HG02623 (cell line): ENCODE measurements around the gene CSNK2A1.
"Not testable (repeated sequence)": the region's sequence is repeated elsewhere in the genome, so short reads cannot be mapped to it uniquely, and the experiment has no call there.

ENCODE experiments used
- ATAC-seq: cut with Tn5 transposase; IDR thresholded peaks from one replicate; pipeline ENCODE4 v1.9.1; 2021; ENCODE audit warnings: moderate library complexity; ENCODE audit not compliant: unreplicated experiment

Gene CSNK2A1

DNA sequence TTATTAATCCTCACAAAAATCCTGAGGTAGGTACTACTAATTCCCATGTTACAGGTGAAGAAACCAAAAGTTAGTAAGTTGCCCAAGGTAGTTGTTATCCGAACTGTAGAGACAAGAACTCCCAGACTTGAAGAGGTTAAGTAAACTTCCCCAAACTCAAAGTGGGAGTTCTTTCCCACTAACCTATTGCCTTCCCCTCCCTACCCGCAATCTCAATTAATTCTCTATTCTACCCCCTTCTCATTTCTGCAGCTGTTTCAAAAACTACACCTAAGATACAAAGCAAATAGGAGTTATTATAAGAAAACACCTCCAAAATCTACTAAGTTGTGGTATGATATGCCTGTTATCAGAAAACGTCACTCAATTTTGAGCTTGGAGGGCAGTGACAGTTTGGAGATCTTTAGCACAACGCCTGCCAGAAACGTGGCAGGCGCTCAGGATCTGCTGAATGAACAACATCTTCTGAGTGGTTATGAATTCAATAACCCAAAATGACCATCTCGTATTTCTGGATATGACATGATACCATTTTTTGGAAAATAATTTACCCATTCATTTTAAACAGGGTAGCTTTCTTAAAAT lies 7.1 kb downstream of the CSNK2A1 start:
- ATAC-seq, result no peak

DNA sequence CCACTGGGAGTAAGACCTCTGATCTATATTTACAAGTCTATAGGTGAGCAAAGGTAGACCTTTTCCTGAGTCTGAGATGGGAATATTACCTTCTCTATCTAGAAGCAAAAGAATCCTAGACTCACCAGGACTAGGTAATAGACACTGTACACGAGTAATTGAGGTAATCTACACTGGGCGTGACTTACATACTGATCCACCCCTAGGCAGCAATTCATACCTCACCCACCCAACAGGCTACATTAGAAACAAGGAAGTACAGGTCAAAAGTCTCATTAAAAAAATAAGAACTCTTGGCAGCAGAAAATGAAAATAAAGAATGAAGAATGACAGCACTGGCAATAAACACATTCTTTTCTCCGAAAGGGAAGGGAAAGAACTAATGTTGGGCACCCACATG lies 7.6 kb downstream of the CSNK2A1 start:
- no peak for ATAC-seq

DNA sequence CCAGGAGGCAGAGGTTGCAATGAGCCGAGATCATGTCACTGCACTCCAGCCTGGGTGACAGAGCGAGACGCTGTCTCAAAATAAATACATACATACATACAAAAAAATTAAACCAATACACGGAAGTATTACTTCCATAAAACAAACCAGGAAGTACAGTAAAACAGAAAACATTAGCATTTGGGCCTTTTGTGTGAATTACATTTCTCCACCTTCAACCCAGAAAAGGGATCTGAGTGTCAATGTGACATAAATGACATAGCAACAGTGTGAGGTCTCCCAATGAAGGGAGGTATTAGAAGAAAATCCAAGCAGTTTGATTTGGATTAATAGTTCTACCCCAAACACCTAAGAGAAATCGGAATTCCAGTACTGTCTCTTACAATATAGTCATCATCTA lies 10.1 kb downstream of the CSNK2A1 start:
- ATAC-seq, result no peak

DNA sequence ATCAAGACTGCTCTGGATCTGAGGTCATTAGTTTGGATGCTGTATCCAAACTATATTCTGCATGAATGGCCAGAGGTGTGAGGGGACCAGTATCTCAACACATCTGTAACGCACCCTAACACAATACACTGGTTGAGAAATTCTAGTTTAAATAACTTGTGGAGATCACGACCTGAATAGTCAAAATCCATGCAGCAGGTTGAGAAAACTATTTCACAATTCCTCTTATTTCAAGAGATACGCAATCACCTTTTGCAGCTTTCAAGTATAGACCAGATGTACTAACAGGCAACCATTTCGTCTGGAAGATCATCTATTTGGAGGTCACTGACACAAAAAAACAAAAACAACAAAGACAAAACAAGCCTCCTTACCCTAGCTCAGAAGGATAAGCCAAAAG lies 11.1 kb downstream of the CSNK2A1 start:
- ATAC-seq, result no peak

DNA sequence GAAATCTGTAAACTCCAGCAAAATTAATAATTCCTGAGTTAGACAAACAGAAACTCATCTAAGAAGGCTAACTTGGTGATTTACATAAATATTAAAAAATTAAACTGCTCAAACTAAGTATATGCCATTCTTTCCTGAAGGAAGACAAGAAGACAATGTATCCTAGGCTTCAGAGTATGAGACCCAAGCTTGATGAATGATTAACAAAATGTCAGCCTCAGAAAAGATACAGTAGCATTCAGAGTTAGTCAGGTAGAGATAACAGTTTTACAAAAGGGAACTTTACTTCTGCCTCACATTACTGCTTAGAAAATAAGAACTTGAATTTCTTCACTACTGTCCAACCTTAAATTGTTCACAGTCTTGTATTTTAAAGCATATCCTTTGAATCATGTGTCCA lies 12.0 kb downstream of the CSNK2A1 start:
- ATAC-seq, result no peak

DNA sequence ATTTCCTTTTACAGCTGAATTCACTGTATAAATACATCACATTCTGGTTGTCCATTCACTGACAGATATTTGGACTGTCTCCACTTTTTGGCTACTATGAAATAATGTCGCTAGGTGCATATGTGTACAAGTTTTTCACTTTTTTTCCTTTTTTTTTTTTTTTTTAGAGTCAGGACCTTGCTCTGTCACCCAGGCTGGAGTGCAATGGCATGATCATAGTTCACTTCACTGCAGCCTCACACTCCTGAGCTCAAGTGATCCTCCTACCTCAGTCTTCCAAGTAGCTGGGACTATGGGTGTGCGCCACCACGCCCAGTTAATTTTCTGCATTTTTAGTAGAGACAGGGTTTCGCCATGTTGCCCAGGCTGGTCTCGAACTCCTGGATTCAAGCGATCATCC lies 13.3 kb downstream of the CSNK2A1 start:
- no peak for ATAC-seq

DNA sequence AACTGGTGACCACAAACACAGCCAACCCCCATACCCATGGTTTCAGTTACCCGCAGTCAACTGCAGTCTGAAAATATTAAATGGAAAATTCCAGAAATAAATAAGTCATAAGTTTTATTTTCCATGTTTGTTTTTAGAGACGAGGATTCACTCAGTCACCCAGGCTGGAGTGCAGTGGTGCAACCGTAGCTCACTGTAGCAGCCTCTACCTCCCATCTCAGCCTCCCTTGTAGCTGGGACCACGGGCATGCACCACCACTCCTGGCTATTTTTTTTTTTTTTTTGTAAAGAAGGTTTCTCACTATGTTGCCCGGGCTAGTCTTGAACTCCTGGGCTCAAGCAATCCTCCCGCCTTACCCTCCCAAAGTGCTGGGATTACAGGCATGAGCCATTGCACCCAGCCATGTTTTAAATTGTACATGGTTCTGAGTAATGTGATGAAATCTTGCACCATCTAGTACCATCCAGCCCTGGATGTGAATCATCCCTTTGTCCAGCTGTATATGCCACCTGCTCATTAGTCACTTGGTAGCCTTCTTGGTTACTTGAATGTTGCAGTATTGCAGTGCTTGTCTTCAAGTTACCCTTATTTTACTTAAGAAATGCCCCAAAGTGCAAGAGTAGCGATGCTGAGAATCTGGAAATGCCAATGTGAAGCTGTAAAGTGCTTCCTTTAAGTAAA lies 14.5 kb downstream of the CSNK2A1 start:
- ATAC-seq, result no peak

DNA sequence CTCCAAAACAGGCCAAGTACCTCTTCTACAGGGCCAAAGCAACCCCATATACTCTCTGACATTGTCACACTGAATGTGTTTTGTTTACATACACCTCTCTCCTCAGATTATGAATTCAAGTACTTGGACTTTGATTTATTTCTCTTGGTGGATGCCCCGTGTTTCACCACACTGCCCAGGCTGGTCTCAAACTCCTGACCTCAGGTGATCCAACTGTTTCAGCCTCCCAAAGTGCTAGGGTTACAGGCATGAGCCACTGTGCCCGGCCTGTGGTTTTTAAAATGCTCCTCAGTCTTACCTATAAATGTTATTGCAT lies 16.1 kb downstream of the CSNK2A1 start:
- no peak for ATAC-seq

DNA sequence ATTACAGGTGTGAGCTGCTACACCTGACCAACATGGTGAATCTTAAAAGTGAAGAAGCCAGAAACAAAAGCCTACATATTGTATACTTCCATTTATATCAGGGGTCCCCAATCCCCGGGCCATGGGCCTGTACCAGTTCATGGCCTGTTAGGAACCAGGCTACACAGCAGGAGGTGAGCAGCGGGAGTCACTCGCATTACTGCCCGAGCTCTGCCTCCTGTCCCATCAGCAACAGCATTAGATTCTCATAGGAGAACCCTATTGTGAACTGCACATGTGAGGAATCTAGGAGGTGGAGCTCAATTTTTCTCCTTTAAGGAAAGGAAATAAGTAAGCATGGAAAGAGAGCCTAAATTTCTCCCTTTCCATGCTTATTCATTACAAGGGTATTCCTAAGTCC lies 21.7 kb downstream of the CSNK2A1 start:
- no peak for ATAC-seq

DNA sequence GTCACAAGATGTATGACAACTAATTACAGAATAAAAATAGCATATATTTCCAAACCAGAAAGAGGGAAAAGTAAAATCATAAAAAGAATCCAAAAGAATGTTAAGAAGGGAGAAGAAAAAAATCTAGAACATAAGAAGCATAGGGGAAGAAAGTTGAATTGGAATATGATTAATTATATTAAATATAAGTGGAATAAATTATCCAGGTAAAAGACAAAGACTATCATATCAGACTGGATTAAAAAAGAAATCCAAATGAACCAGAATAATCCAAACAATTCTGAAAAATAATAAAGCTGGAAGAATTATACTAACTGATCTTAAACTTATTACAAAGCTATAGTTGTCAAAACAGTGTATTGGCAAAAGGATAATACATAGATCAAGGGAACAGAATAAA lies 23.6 kb downstream of the CSNK2A1 start:
- no peak for ATAC-seq

DNA sequence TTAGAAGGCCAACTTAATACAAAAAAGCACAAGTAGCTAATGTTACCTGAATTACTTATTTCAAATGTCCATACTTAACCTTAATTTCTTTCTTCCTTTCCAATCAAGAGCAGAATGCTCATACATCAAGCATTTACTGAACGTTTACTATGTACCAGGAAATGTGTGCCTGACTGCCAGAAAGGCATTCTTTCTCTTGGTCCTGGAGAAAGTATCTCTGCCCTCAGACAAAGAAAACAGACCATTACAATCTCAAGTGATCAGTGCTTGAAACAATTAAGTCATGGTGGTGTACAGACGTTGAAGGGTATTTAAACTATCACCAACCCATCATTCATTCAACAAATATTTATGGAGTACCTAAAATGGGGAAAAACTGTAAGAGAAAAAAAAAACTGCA lies 26.4 kb downstream of the CSNK2A1 start:
- no peak for ATAC-seq

DNA sequence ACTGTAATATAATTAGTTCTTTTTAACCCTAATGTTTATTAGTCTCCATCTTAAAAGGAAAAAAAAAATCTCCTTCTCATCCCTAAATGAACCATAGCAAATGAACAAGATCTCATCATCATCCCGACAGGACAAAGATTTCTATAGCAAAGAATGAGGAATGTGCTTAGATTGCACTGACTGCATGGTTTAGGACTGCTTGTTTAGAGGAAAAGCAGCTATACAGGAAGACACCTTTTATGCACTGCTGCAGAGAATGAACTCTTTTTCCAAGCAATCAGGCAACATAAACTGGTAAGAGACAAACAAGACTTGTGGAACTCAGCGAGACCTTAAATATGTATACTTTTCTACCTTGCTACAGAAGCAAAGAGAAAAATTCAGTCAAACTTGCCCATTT lies 26.8 kb downstream of the CSNK2A1 start:
- no peak for ATAC-seq

DNA sequence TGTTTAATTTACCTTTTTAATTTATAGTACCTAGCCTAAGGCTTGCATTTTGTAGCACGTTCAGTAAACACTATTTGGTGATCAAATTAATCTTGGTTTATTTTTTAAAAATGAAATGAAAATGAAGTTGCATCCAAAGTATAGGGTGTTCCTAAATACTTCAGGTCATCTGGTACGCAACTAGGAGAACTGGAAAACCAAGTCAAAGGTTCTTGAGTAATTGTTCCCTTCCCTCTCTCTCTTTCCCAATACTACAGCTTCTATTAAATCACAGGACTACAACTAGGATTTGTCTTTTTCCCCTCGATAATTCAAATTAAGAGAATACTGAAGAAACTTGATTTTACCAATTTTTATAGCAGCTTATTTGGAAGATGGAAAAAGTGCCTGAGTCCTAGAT lies 27.9 kb downstream of the CSNK2A1 start:
- ATAC-seq, result no peak

DNA sequence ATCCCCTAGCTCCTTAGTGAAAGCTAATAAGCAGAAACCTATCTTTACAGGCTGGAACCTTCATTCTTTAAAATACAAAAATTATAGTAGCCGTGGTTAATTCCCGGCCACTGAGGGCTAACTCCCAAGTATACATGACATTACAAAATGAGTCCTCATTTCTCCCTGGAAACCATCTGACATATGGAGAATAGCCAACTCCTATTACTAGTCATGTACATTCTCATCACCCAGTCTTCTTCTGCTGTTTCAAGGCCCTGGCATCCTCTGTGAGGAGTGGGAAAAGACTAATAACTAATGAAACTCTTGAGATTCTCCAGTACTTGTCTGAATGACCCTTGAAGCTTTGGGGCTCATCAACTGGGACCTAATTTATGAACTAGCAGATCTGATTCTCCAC lies 30.2 kb downstream of the CSNK2A1 start:
- no peak for ATAC-seq

DNA sequence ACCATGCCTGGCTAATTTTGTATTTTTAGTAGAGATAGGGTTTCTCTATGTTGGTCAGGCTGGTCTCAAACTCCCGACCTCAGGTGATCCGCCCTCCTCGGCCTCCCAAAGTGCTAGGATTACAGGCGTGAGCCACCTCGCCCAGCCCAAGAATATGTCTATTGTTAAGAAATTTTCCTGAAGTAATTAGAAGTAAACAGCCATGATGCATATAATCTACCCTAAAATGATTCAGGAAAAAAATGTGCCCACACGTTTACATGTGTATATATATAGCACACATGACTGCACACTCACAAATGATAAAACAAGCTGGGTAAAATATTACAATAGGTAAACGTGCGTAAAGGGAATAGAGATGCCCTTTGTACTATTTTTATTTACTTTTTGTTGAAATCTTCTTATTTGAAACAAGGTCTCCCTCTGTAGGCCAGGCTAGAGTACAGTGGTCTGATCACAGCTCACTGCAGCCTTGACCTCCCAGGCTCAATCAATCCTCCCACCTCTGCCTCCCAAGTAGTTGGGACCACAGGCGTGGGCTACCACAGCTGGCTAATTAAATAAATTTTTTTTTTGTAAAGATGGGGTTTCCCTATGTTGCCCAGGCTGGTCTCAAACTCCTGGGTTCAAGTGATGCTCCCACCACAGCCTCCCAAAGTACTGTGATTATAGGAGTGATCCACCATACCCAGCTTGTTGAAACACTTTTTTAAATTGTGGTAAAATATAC lies 33.1 kb downstream of the CSNK2A1 start:
- not testable (repeated sequence) for ATAC-seq

DNA sequence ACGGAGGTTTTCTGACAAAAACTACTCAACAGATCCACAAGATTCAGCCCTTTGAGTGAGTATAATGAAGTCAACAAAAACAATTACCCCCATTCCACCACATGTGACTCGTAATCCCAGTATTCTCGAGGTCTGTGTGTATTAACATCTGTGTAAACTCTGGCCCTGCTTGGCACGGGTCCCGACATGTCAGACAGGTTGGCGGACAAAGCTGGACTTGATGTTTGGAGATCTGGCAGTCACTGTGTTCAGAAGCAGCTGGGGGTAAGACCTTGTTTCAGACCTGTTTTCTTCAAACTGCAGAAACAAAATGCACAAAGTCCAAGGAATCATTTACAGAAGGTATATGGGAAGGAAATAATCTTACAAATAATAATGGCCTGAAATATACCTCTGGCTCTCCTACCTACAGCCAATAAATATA lies 35.2 kb downstream of the CSNK2A1 start:
- ATAC-seq, result not testable (repeated sequence)

DNA sequence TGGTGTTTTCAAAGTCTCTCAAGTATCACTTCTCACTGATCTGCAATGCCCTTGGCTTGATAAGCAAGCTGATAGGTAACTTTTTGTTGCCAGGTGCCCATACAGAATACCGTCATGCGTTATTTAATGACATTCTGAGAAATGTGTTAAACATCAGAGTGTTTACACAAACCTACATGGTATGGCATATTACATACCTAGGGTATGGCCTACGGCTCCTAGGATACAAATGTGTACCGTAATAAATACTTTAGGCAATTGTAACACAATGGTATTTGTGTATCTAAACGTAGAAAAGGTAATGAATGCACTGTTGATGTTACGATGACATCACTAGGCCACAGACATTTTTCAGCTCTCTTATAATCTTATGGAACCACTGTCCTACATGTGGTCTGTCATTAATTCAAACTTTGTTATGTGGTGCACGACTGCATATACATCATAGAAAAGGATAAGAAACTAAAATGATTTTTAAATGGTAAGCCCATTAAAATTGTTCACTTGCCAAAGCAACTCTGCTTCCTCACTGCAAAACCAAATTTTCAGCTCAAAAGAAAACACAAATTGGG lies 35.7 kb downstream of the CSNK2A1 start:
- ATAC-seq, result no peak

DNA sequence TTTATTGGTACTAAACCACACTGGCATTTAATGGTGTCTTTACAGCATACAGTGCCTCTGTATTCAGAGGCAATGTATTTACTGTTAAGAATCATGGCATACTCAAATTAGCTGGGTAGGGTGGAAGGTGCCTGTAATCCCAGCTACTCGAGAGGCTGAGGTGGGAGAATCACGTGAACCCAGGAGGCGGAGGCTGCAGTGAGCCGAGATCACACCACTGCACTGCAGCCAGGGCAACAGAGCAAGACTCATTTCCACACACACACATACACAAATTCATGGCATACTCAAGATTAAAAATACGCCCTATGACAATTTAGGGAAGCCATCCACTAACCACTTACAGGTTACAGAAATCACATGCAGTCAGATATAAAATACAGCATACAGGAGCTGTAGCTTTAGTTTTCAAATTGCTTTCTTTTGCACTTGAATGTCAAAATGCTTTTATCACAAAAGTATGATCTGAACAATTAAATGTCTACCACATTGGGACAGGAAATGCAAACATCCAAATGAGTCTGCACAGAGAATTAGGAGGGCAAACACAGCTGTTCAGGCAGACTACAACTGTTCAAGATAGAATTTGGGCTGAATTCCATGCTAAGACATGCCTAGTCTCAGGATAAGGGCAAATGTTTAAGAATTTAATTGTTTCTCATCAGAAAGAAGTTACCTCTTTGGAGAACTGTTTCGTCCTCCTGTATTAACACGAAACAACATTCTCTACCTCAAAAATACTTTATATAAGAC lies 36.4 kb downstream of the CSNK2A1 start:
- ATAC-seq, result no peak

DNA sequence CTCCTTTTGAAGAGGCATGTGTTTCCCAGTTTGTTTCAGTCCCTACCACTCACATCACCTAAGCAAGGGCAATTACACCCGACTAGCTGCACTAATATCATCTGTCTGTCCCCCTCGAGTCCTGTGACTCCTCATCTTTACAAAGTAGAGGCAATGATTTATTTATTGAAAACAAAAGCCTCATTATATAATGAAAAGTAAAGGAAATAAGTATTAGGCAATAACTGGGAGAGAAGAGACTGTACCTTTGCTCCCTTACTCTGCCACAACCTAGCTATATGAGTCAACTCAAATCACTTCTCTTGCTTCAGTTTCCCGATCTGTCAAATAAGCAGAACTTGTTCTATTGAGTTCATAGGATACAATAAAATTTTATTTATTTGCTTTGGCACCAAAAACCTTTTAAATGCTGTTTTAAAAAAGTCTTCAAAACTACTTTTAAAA lies 38.9 kb downstream of the CSNK2A1 start:
- ATAC-seq, result no peak

DNA sequence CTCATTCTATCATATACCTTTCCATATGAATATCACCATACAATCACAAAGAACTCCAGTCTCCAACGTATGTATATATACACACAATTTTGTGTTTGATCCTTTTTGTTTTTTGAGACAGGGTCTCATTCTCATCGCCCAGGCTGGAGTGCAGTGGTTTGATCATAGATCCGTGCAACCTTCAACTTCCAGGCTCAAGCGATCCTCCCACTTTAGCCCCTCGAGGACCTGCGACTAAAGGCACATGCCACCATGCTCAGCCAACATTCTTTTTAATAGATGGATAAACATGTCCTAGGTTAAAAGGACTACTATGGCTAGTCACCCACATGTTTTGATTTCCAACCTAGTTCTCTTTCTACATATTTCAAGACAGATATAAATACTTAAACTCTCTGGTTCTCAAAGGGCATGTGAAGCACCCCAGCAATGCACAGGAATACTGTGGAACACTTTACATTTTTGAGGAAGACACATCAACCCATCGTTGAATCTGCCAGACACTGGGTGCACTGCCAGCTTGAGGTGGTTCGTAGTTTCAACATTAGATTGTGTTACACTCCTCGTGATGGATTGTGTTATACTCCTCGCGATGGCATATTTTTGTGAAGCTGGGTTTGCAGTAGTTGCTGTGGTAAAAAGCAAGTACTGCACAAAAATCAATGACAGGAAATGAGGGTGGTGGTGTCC lies 40.4 kb downstream of the CSNK2A1 start:
- no peak for ATAC-seq

DNA sequence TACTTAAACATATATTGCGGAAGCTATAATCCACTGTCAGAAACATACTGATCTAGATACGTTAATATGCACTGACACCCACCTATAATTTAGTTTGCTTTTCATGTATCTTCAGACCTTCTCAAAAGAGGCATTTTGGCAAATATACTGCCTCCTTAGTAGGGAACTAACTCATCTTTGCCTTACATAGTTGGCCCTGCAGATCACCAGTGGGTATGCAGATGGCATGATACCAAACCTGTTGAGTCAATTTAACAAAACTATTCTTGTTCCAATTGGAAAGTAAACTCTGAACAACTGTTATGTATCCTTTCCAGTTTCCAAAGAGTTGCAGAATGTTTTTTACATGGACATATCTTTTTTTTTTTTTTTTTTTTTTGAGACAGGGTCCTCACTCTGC lies 45.6 kb downstream of the CSNK2A1 start:
- no peak for ATAC-seq
